IPS DF 19.7 (cell line): ENCODE data around the gene COL19A1.

ENCODE experiments used
- DNase-seq: peaks from one replicate; pipeline ENCODE4 v3.0.0-alpha.2; 2013; ENCODE audit warnings: low read depth, low spot score

Gene COL19A1

GRCh38 chr6:70059039-70059719 is 192.8 kb downstream of the COL19A1 start:
- DNase-seq: no peak

- no peak for DNase-seq
Measured at GRCh38 chr6:70060680-70061079, 194.3 kb downstream of the COL19A1 start.

GRCh38 chr6:70061546-70061945 is 195.2 kb downstream of the COL19A1 start:
- no peak for DNase-seq

- DNase-seq: no peak
Measured at GRCh38 chr6:70062010-70062409, 195.7 kb downstream of the COL19A1 start.

GRCh38 chr6:70072540-70073179 is 206.3 kb downstream of the COL19A1 start:
- peak; percentile 2 for DNase-seq

- DNase-seq: no peak
Measured at GRCh38 chr6:70073637-70074036, 207.3 kb downstream of the COL19A1 start.

GRCh38 chr6:70079241-70079640 is 212.9 kb downstream of the COL19A1 start:
- DNase-seq: no peak

GRCh38 chr6:70080443-70081070 is 214.2 kb downstream of the COL19A1 start:
- DNase-seq: no peak

- no peak for DNase-seq
Measured at GRCh38 chr6:70082830-70083229, 216.5 kb downstream of the COL19A1 start.

- no peak for DNase-seq
Measured at GRCh38 chr6:70086806-70087205, 220.4 kb downstream of the COL19A1 start.

- no peak for DNase-seq
Measured at GRCh38 chr6:70094156-70094555, 227.8 kb downstream of the COL19A1 start.

GRCh38 chr6:70099732-70100131 is 233.4 kb downstream of the COL19A1 start:
- no peak for DNase-seq

GRCh38 chr6:70103798-70104197 is 237.4 kb downstream of the COL19A1 start:
- no peak for DNase-seq

GRCh38 chr6:70107852-70108629 is 241.7 kb downstream of the COL19A1 start:
- no peak for DNase-seq

GRCh38 chr6:70110126-70111022 is 244.0 kb downstream of the COL19A1 start:
- no peak for DNase-seq

GRCh38 chr6:70111737-70112136 is 245.4 kb downstream of the COL19A1 start:
- no peak for DNase-seq

- no peak for DNase-seq
Measured at GRCh38 chr6:70112716-70113115, 246.4 kb downstream of the COL19A1 start.

- DNase-seq: no peak
Measured at GRCh38 chr6:70113171-70113570, 246.8 kb downstream of the COL19A1 start.

- no peak for DNase-seq
Measured at GRCh38 chr6:70118670-70119069, 252.3 kb downstream of the COL19A1 start.

- DNase-seq: no peak
Measured at GRCh38 chr6:70119218-70119835, 253.0 kb downstream of the COL19A1 start.

GRCh38 chr6:70124443-70124842 is 258.1 kb downstream of the COL19A1 start:
- no peak for DNase-seq
